Lung (tissue), 12 donors: Measurements from ENCODE around the gene IGSF21. TPM values are rescaled to one million over a fixed set of nuclear protein-coding genes. Genes with fewer than 3 reads are reported as not detected.

Experiments used
- ATAC-seq: fragments of 200-7000 bp; cut with Tn5 transposase; one replicate; pipeline ENCODE4 v1.9.1; 2020; ENCODE audit warnings: moderate number of reproducible peaks; ENCODE audit not compliant: insufficient read depth, low FRiP score
- DNase-seq, 3 donors: peaks; one replicate each; pipeline ENCODE4 v3.0.0-alpha.2; 2013 to 2017
- H3K27ac ChIP-seq, 2 donors: one replicate each; pipeline ENCODE4 v1.5.1; 2013; ENCODE audit warnings: mild to moderate bottlenecking in 2 of 2, moderate library complexity in 2 of 2, control low read depth in 1 of 2, inconsistent platforms in 1 of 2, low read depth in 1 of 2, low read length in 1 of 2
- H3K27me3 ChIP-seq, 3 donors: one replicate each; pipeline ENCODE4 v1.5.1; 2013; ENCODE audit warnings: low read length in 2 of 3; ENCODE audit not compliant: control insufficient read depth in 3 of 3, insufficient read depth in 3 of 3
- H3K36me3 ChIP-seq, 4 donors: one replicate each; pipeline ENCODE4 v1.5.1; 2013; ENCODE audit warnings: low read length in 4 of 4, mild to moderate bottlenecking in 1 of 4, moderate library complexity in 1 of 4; ENCODE audit not compliant: control insufficient read depth in 4 of 4, insufficient read depth in 4 of 4
- H3K4me1 ChIP-seq, 5 donors: one replicate each; pipeline ENCODE4 v1.5.1; 2013; ENCODE audit warnings: low read length in 5 of 5, mild to moderate bottlenecking in 2 of 5, moderate library complexity in 1 of 5; ENCODE audit not compliant: control insufficient read depth in 5 of 5, insufficient read depth in 5 of 5
- H3K4me3 ChIP-seq: one replicate; pipeline ENCODE4 v1.5.1; 2013; ENCODE audit warnings: mild to moderate bottlenecking, control low read depth, moderate library complexity
- H3K9ac ChIP-seq, 2 donors: one replicate each; pipeline ENCODE4 v1.5.1; 2013; ENCODE audit warnings: low read length in 2 of 2, control low read depth in 1 of 2; ENCODE audit not compliant: insufficient read depth in 1 of 2
- H3K9me3 ChIP-seq, 4 donors: one replicate each; pipeline ENCODE4 v1.5.1; 2013; ENCODE audit warnings: low read length in 3 of 4, mild to moderate bottlenecking in 1 of 4, moderate library complexity in 1 of 4; ENCODE audit not compliant: control insufficient read depth in 4 of 4, insufficient read depth in 3 of 4
- WGBS, 2 donors: extraction: QIAGEN DNeasy Blood & Tissue Kit; methylation state at CpG; one replicate each; pipeline ENCODE4 v1.1.7; 2013; 5-methylcytosine and 5-hydroxymethylcytosine counted together
- polyA plus RNA-seq, 2 donors: library from polyadenylated mRNA; stranded (reverse); fragments of 200-250 nt; gene quantifications; one replicate each; pipeline ENCODE4 v1.2.1, GENCODE V29; 2013
- total RNA-seq, 2 donors: library from RNA; depleted of rRNA in 1 of 2; stranded (reverse); fragments of >200 nt in 1 of 2; gene quantifications; one replicate each; pipeline ENCODE4 v1.2.1, GENCODE V29; 2014 to 2021
- TF ChIP-seq, protein P1 (sequence below): IDR thresholded peaks from 2 replicates; pipeline ENCODE4 v1.5.1; 2012; ENCODE audit warnings: mild to moderate bottlenecking; ENCODE audit errors: control extremely low read depth, extremely low read depth
- donor health status: control.
- donor health status: control.
- donor health status: Bipolar disorder and iron deficiency.
- donor health status: healthy.
- donor health status: DM: yes; HTN: yes; CAD: no.

Gene IGSF21
- total and polyA plus RNA-seq, 4 donors: 0.18 to 2.6 (median 0.62) TPM

GRCh38 chr1:18110968-18111367, 3.4 kb downstream of the IGSF21 start:
- TF ChIP-seq, protein P1, sequence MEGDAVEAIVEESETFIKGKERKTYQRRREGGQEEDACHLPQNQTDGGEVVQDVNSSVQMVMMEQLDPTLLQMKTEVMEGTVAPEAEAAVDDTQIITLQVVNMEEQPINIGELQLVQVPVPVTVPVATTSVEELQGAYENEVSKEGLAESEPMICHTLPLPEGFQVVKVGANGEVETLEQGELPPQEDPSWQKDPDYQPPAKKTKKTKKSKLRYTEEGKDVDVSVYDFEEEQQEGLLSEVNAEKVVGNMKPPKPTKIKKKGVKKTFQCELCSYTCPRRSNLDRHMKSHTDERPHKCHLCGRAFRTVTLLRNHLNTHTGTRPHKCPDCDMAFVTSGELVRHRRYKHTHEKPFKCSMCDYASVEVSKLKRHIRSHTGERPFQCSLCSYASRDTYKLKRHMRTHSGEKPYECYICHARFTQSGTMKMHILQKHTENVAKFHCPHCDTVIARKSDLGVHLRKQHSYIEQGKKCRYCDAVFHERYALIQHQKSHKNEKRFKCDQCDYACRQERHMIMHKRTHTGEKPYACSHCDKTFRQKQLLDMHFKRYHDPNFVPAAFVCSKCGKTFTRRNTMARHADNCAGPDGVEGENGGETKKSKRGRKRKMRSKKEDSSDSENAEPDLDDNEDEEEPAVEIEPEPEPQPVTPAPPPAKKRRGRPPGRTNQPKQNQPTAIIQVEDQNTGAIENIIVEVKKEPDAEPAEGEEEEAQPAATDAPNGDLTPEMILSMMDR: no peak
- Histone ChIP-seq H3K9me3 (peaks cover 0 to 4% (median 0%) of the 10 kb centered on the region in 4 donors), H3K36me3 (no peaks in the 10 kb centered on the region), H3K4me3 (no peak overlapping the region), H3K27me3 (peaks cover 12 to 86% (median 67%) of the 10 kb centered on the region in 3 donors), H3K9ac (no peak overlapping the region), H3K4me1 (peaks cover 0 to 2% (median 0%) of the 10 kb centered on the region in 5 donors), H3K27ac (no peak overlapping the region)
- ATAC-seq (no peak), DNase-seq (no peak)
- WGBS, 2 donors: 3 to 4% methylated on average over 28 to 30 of the region's 30 CpGs

DNA sequence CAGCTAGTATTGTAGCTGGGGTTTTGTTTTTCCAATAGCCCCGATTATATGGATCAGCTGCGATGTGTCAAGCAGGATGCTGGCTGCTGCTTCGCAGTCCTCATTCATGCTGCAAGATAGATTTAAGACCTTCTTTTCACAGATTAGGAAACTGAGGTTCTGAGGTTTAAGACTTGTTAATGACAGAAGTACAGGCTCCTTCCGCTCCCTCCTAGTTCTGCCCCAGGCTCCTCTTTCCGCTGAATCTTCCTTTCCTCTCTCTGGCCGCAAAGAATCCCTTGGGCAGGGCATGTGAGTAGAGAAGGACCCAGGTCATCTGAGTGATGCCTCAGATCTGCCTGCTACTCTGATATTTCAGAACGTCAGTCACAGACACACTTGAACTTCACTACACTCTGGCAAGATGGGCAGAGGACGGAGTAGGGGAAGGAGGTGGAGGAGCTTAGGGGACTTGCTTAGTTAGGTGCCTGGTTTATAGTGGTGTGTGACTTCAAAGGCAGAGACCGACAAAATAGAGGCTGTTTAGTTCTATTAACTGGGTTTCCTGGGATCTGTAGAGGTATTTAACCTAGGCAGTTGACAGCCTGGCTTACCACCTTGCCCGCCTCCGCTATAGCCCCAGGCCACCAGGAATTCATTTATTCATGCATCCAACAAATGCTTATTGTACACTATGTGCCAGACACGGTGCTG, 4.2 kb downstream of the IGSF21 start:
- no peaks in the 10 kb centered on the region for H3K36me3 ChIP-seq
- H3K4me1 ChIP-seq: peaks cover 0 to 2% (median 0%) of the 10 kb centered on the region in 5 donors
- H3K27me3 ChIP-seq: peaks cover 11 to 85% (median 59%) of the 10 kb centered on the region in 3 donors
- no peak overlapping the region for H3K9ac ChIP-seq
- H3K9me3 ChIP-seq: peaks cover 0 to 4% (median 0%) of the 10 kb centered on the region in 4 donors
- DNase-seq: peak in 1 of 3 donors; percentile 8
- ATAC-seq: no peak
- 41 to 42% methylated on average over 12 of the region's 12 CpGs for WGBS, 2 donors
- no peak overlapping the region for H3K4me3 ChIP-seq
- no peak overlapping the region for H3K27ac ChIP-seq
- TF ChIP-seq, protein P1: no peak

- 87 to 95% methylated on average over 3 of the region's 3 CpGs for WGBS, 2 donors
- TF ChIP-seq, protein P1: no peak
- no peak for ATAC-seq
- peaks cover 0 to 4% (median 0%) of the 10 kb centered on the region in 4 donors for H3K9me3 ChIP-seq
- no peak overlapping the region for H3K9ac ChIP-seq
- no peaks in the 10 kb centered on the region for H3K36me3 ChIP-seq
- H3K27me3 ChIP-seq: peaks cover 12 to 80% (median 53%) of the 10 kb centered on the region in 3 donors
- DNase-seq: no peak
- H3K4me1 ChIP-seq: peaks cover 0 to 2% (median 0%) of the 10 kb centered on the region in 5 donors
- no peak overlapping the region for H3K4me3 ChIP-seq
- H3K27ac ChIP-seq: no peak overlapping the region
Measured at GRCh38 chr1:18112611-18113010, 5.0 kb downstream of the IGSF21 start.
